Colonic mucosa (tissue), 4 donors: ENCODE results near the gene HMGCLL1. TPM values are rescaled to one million over a fixed set of nuclear protein-coding genes. Genes with fewer than 3 reads are reported as not detected.

ENCODE experiments used
- DNase-seq: peaks from one replicate; pipeline ENCODE4 v3.0.0-alpha.2; 2020
- H3K27ac ChIP-seq: fragments of 200-600 bp; one replicate; pipeline ENCODE4 v1.8.0; 2021
- H3K27me3 ChIP-seq: fragments of 200-600 bp; one replicate; pipeline ENCODE4 v1.8.0; 2021
- H3K36me3 ChIP-seq: fragments of 200-600 bp; one replicate; pipeline ENCODE4 v1.8.0; 2021
- H3K4me1 ChIP-seq: fragments of 200-600 bp; one replicate; pipeline ENCODE4 v1.8.0; 2021; ENCODE audit warnings: mild to moderate bottlenecking
- H3K4me3 ChIP-seq: fragments of 200-600 bp; one replicate; pipeline ENCODE4 v1.8.0; 2021
- H3K9ac ChIP-seq, 2 donors: one replicate each; pipeline ENCODE4 v1.7.0; 2013; ENCODE audit warnings: control low read depth in 2 of 2, low read depth in 2 of 2, low read length in 2 of 2
- H3K9me3 ChIP-seq: fragments of 200-600 bp; one replicate; pipeline ENCODE4 v1.8.0; 2021
- CTCF ChIP-seq: fragments of 200-600 bp; IDR thresholded peaks from one replicate; pipeline ENCODE4 v1.8.0; 2022; ENCODE audit warnings: antibody characterized with exemption, mild to moderate bottlenecking
- intact Hi-C: fragments of 100-400 bp; cut with DNase I; formaldehyde crosslinking; loops from one replicate; pipeline ENCODE4 v1.14.1; 2022
- total RNA-seq, 2 donors: library from RNA; stranded (reverse); fragmentation: NEBNext Ultra II Directional in 1 of 2; extraction: Animal tissue kit (Norgen Biotek cat#: 25700) in 1 of 2; gene quantifications; one replicate each; pipeline ENCODE4 v1.2.1, GENCODE V29; 2021
- donor health status: healthy.
- donor health status: DM: no; HTN: no; CAD: no.
- donor health status: DM: no; HTN: no; CAD: no.

Gene HMGCLL1
- total RNA-seq, 2 donors from 2014 or later = 0.45 to 0.52 TPM

DNA sequence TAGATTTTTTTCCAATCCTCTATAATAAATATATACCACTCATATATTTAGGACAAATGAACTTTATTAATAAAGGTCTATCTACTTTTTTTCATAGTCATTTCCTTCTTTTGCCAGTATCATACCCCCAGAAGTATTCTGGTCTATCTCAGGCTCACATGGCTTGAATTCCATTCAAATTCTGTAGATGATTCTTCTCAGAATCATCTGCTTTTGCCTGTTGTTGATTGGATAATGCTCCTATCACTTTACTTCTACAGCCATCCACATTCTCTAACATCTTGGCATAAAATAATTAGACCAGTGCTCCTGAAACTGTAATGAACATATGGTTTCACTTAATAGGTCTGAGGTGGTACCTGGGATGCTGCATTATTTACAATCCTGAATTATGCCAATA lies 130.5 kb downstream of the HMGCLL1 start:
- intact Hi-C loops = loop anchor here (5.0 kb wide), 2 partner anchors 439 to 504 kb away; no protein-coding TSS in a partner anchor
- no peak for DNase-seq
- Histone ChIP-seq H3K4me1 (no peaks in the 10 kb centered on the region), H3K9me3 (no peaks in the 10 kb centered on the region), H3K27me3 (no peaks in the 10 kb centered on the region), H3K4me3 (no peak overlapping the region), H3K9ac (no peak overlapping the region), H3K27ac (no peak overlapping the region), H3K36me3 (no peaks in the 10 kb centered on the region)
- TF ChIP-seq CTCF = no peak

GRCh38 chr6:55447891-55448290 lies 131.1 kb downstream of the HMGCLL1 start:
- no peaks in the 10 kb centered on the region for H3K9me3 ChIP-seq
- H3K4me1 ChIP-seq = no peaks in the 10 kb centered on the region
- H3K9ac ChIP-seq = no peak overlapping the region
- TF ChIP-seq CTCF = no peak
- no peak overlapping the region for H3K27ac ChIP-seq
- DNase-seq = no peak
- H3K4me3 ChIP-seq = no peak overlapping the region
- intact Hi-C loops = loop anchor here (5.0 kb wide), 2 partner anchors 439 to 504 kb away; no protein-coding TSS in a partner anchor
- no peaks in the 10 kb centered on the region for H3K36me3 ChIP-seq
- H3K27me3 ChIP-seq = no peaks in the 10 kb centered on the region

- H3K4me1 ChIP-seq = no peaks in the 10 kb centered on the region
- H3K9ac ChIP-seq = no peak overlapping the region
- intact Hi-C loops = loop anchor here (5.0 kb wide), 2 partner anchors 442 to 507 kb away; no protein-coding TSS in a partner anchor
- H3K27me3 ChIP-seq = no peaks in the 10 kb centered on the region
- H3K27ac ChIP-seq = no peak overlapping the region
- H3K9me3 ChIP-seq = no peaks in the 10 kb centered on the region
- no peak for DNase-seq
- no peak overlapping the region for H3K4me3 ChIP-seq
- no peak for TF ChIP-seq CTCF
- H3K36me3 ChIP-seq = no peaks in the 10 kb centered on the region
These were observed 133.3 kb downstream of the HMGCLL1 start for GRCh38 chr6:55445648-55446204.

DNA sequence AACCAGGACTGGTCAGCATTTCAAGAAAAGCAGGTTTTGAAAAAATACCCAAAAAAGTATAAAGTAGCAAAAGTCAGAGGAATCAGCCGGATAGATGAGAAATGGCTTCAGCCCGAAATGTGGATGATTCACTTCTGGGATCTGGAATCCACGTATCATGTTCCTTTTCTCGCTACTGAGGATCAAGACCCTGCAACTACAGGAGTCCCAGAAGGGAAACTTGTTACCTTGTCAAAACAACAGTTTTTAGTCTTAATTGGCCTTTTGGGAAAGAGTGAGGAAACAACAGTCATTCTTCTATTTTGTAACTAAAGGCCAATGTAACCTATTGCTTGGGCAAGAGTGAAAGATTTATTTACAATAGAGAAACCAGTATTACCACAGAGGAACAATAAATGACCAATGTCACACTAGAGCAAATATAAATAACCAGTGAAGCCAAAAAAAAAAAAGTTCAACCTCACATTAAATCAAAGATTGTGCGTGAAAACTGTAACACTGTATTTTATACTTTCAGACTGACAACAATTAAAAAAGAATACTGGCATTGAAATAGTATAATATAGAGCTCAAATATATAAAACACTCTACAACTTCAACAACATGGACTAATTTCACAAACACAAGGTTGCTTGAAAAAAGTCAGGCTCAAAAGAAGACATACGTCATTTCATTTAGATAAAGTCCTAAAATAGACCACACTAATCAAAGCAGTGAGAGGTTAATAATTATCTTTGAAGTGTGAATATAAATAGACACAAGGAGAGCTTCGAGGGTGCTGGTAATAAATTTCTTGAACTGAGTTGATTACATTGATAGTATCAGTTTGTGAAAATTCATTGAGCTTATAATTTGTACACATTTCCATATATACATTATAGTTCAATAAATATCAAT lies 135.5 kb downstream of the HMGCLL1 start:
- intact Hi-C loops = no loop called here
- no peak overlapping the region for H3K9ac ChIP-seq
- no peaks in the 10 kb centered on the region for H3K36me3 ChIP-seq
- no peaks in the 10 kb centered on the region for H3K4me1 ChIP-seq
- no peaks in the 10 kb centered on the region for H3K9me3 ChIP-seq
- no peak for TF ChIP-seq CTCF
- H3K4me3 ChIP-seq = no peak overlapping the region
- no peak overlapping the region for H3K27ac ChIP-seq
- no peak for DNase-seq
- no peaks in the 10 kb centered on the region for H3K27me3 ChIP-seq

- H3K9ac ChIP-seq = no peak overlapping the region
- H3K27ac ChIP-seq = no peak overlapping the region
- no peaks in the 10 kb centered on the region for H3K36me3 ChIP-seq
- intact Hi-C loops = no loop called here
- no peaks in the 10 kb centered on the region for H3K9me3 ChIP-seq
- no peak for DNase-seq
- H3K4me1 ChIP-seq = no peaks in the 10 kb centered on the region
- H3K27me3 ChIP-seq = no peaks in the 10 kb centered on the region
- TF ChIP-seq CTCF = no peak
- no peak overlapping the region for H3K4me3 ChIP-seq
These were observed 140.8 kb downstream of the HMGCLL1 start for GRCh38 chr6:55438203-55438602.
